HepG2 (cell line): ENCODE measurements around the gene MVB12A. TPM values are rescaled to one million over a fixed set of nuclear protein-coding genes. Genes with fewer than 3 reads are reported as not detected.
A peak's percentile ranks its signal among the peaks of the same experiment; 100 is the strongest.

Experiments used
- HNRNPL ChIP-seq: fragments of 200-400 bp; formaldehyde crosslinking; IDR thresholded peaks from 2 replicates; pipeline ENCODE4 v1.6.1; 2017; ENCODE audit warnings: mild to moderate bottlenecking, low read depth, low read length
- KDM2A ChIP-seq: sonication (generic); formaldehyde crosslinking; IDR thresholded peaks from 2 replicates; pipeline ENCODE4 v1.4.0; 2020; ENCODE audit warnings: low read depth, missing genetic modification reagents, borderline replicate concordance
- LRRFIP1 ChIP-seq: sonication (generic); formaldehyde crosslinking; conservative IDR thresholded peaks from 2 replicates; pipeline ENCODE4 v1.4.0; 2020; ENCODE audit warnings: missing genetic modification reagents
- RAD21 ChIP-seq: fragments of 450-650 bp; formaldehyde crosslinking; IDR thresholded peaks from 2 replicates; pipeline ENCODE4 v1.5.0; 2020; ENCODE audit warnings: mild to moderate bottlenecking
- SALL1 ChIP-seq: sonication (generic); formaldehyde crosslinking; IDR thresholded peaks from 2 replicates; pipeline ENCODE4 v1.8.0; 2022; ENCODE audit warnings: mild to moderate bottlenecking, missing genetic modification reagents
- STAG1 ChIP-seq: sonication (generic); formaldehyde crosslinking; IDR thresholded peaks from 2 replicates; pipeline ENCODE4 v1.4.0; 2020; ENCODE audit warnings: missing genetic modification reagents
- XRCC5 ChIP-seq: fragments of 200-400 bp; formaldehyde crosslinking; optimal IDR thresholded peaks from 2 replicates; pipeline ENCODE3; 2017; ENCODE audit warnings: mild to moderate bottlenecking, low read length
- ZFP91 ChIP-seq: sonication (generic); formaldehyde crosslinking; IDR thresholded peaks from 2 replicates; pipeline ENCODE4 v1.9.0; 2022; ENCODE audit warnings: missing genetic modification reagents, mild to moderate bottlenecking, borderline replicate concordance
- ZNF121 ChIP-seq: sonication (generic); formaldehyde crosslinking; IDR thresholded peaks from 2 replicates; pipeline ENCODE4 v1.5.0; 2020; ENCODE audit warnings: mild to moderate bottlenecking, missing genetic modification reagents
- ZNF343 ChIP-seq: sonication (generic); formaldehyde crosslinking; IDR thresholded peaks from 2 replicates; pipeline ENCODE4 v1.4.0; 2020; ENCODE audit warnings: mild to moderate bottlenecking, missing genetic modification reagents
- ZNF687 ChIP-seq: sonication (generic); formaldehyde crosslinking; IDR thresholded peaks from 2 replicates; pipeline ENCODE4 v1.5.1; 2020; ENCODE audit warnings: mild to moderate bottlenecking, missing genetic modification reagents, moderate library complexity
- ZNF768 ChIP-seq: sonication (generic); formaldehyde crosslinking; IDR thresholded peaks from 2 replicates; pipeline ENCODE4 v1.4.0; 2020; ENCODE audit warnings: missing genetic modification reagents
- ZSCAN21 ChIP-seq: sonication (generic); formaldehyde crosslinking; IDR thresholded peaks from 2 replicates; pipeline ENCODE4 v1.8.0; 2022; ENCODE audit warnings: mild to moderate bottlenecking, missing genetic modification reagents, moderate library complexity, borderline replicate concordance
- polyA plus RNA-seq, 8 experiments: library from polyadenylated mRNA; depleted of rRNA in 3 of 8; stranded (reverse) in 7 of 8; unstranded in 1 of 8; fragments of >200 nt; fragmentation: Illumina TruSeq in 4 of 8; extraction: Trizol in 4 of 8; gene quantifications; 2 replicates each; pipeline versions ENCODE4 v1.2.1 to v1.2.3, GENCODE V29; 2011 to 2016; ENCODE audit warnings: low read depth in 4 of 8, missing spikeins in 1 of 8, mixed read lengths in 1 of 8; ENCODE audit not compliant: insufficient read depth in 1 of 8
- total RNA-seq, 5 experiments: library from RNA; depleted of rRNA; stranded (reverse); fragments of >200 nt; fragmentation: Illumina TruSeq; extraction: Trizol; gene quantifications; 2 replicates each; pipeline ENCODE4 v1.2.3, GENCODE V29; 2016; ENCODE audit warnings: low read depth in 1 of 5
- TF ChIP-seq, protein P1 (sequence below): sonication (generic); formaldehyde crosslinking; IDR thresholded peaks from 2 replicates; pipeline ENCODE4 v1.8.0; 2022; ENCODE audit warnings: mild to moderate bottlenecking, missing genetic modification reagents
- TF ChIP-seq, protein P2 (sequence below): sonication (generic); formaldehyde crosslinking; IDR thresholded peaks from 2 replicates; pipeline ENCODE4 v1.4.0; 2020; ENCODE audit warnings: missing genetic modification reagents

MVB12A gene
- total and polyA plus RNA-seq, 2 of the 13 experiments (the other 11 are each of a cell fraction or from before 2014, with no cell fraction given), result 35.7 to 36.1 TPM

DNA sequence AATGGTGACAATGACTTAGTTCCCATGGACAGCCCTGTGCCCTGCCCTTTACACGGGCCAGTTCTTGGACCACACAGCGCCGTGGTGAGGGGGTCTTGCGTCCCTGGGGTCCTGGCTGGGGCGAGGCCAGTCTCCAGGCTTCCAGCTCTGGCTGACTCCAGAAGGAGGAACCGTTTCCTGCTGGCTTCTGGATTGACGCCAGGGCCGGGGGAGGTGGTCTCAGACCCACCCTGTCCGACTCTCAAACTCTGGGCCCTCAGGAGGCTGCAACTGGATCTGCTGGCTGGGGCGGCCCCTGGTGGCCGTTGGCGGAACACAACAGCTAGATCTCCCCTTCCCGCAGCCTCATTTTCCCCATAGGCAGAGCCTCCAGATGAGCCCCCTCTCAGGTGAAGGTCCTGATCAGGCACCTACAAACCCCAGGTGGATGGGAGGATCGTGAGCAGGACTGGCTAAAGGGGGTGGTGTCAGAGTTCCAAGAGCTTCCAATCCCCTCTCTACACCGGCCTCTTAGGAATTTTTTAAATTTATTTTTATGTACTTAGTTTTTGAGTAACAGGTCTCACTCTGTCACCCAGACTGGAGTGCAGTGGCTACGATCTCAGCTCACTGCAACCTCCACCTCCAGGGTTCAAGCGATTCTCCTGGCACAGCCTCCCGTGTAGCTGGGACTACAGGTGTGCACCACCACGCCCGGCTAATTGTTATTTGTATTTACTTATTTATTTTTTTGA is 33.8 kb upstream of the MVB12A start (continued):
- TF ChIP-seq ZNF687 (CRISPR knock-in tag) (peak; percentile 31; the same call in 1 of the 2 replicates), SALL1 (CRISPR knock-in tag) (0 out of 2 replicates have a peak, but pooled peaks have one; percentile 10), LRRFIP1 (CRISPR knock-in tag) (no peak), XRCC5 (peak; percentile 46), ZSCAN21 (0 out of 2 replicates have a peak, but pooled peaks have one; percentile 22), ZNF768 (CRISPR knock-in tag) (peak; percentile 39; the same call in 1 of the 2 replicates), KDM2A (CRISPR knock-in tag) (0 out of 2 replicates have a peak, but pooled peaks have one; percentile 37), STAG1 (CRISPR knock-in tag) (peak; percentile 80), ZNF121 (0 out of 2 replicates have a peak, but pooled peaks have one; percentile 10), RAD21 (CRISPR knock-in tag) (peak; percentile 69), ZNF343 (no peak), ZFP91 (CRISPR knock-in tag) (peak; percentile 41; the same call in 1 of the 2 replicates), HNRNPL (no peak)
- TF ChIP-seq, protein P1, sequence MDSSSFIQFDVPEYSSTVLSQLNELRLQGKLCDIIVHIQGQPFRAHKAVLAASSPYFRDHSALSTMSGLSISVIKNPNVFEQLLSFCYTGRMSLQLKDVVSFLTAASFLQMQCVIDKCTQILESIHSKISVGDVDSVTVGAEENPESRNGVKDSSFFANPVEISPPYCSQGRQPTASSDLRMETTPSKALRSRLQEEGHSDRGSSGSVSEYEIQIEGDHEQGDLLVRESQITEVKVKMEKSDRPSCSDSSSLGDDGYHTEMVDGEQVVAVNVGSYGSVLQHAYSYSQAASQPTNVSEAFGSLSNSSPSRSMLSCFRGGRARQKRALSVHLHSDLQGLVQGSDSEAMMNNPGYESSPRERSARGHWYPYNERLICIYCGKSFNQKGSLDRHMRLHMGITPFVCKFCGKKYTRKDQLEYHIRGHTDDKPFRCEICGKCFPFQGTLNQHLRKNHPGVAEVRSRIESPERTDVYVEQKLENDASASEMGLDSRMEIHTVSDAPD (CRISPR knock-in tag), result no peak
- TF ChIP-seq, protein P2, sequence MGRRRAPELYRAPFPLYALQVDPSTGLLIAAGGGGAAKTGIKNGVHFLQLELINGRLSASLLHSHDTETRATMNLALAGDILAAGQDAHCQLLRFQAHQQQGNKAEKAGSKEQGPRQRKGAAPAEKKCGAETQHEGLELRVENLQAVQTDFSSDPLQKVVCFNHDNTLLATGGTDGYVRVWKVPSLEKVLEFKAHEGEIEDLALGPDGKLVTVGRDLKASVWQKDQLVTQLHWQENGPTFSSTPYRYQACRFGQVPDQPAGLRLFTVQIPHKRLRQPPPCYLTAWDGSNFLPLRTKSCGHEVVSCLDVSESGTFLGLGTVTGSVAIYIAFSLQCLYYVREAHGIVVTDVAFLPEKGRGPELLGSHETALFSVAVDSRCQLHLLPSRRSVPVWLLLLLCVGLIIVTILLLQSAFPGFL (CRISPR knock-in tag), result 0 out of 2 replicates have a peak, but pooled peaks have one; percentile 42
